HCT116 (cell line): ENCODE measurements around the gene SUGP2. TPM values are rescaled to one million over a fixed set of nuclear protein-coding genes. Genes with fewer than 3 reads are reported as not detected.
"Not testable (repeated sequence)": the region's sequence is repeated elsewhere in the genome, so short reads cannot be mapped to it uniquely, and the experiment has no call there.

Experiments used
- ATAC-seq: fragments of 200-7000 bp; cut with Tn5 transposase; 2 replicates; pipeline ENCODE4 v1.9.1; 2020; ENCODE audit warnings: mild to moderate bottlenecking, moderate library complexity
- BruUV-seq: library from RNA; stranded (reverse); fragments of 400-500 nt; replicated peaks from 2 replicates; lab custom pipeline; 2021; lab: Mats Ljungman, UMichigan
- CTCF ChIA-PET: fragments of 300-600 bp; sonication (Branson Sonifier 250); formaldehyde crosslinking; loops from one replicate; lab custom pipeline; 2021; ENCODE audit warnings: antibody characterized with exemption; lab: Charles Lee
- POLR2A ChIA-PET: fragments of 300-600, 350-600 bp; sonication (Branson Sonifier 250); formaldehyde crosslinking; loops from one replicate; lab custom pipeline; 2021; ENCODE audit warnings: antibody characterized with exemption; lab: Charles Lee
- RAD21 ChIA-PET, 2 experiments: fragments of 300-600 bp; sonication (Branson Sonifier 250); formaldehyde crosslinking; loops; one replicate each; lab custom pipeline; 2023; ENCODE audit warnings: low total read pairs in 2 of 2; ENCODE audit not compliant: uncharacterized antibody in 2 of 2, unreplicated experiment in 2 of 2, low non-redundant PET in 1 of 2; lab: Charles Lee
- DNase-seq: peaks from one replicate; pipeline ENCODE4 v3.0.0-alpha.2; 2010; ENCODE audit warnings: low read depth, low spot score
- H2AFZ ChIP-seq: fragments of 200-600 bp; shearing (Covaris generic), sonication (generic); 2 replicates; pipeline ENCODE4 v1.6.1; 2017; ENCODE audit warnings: low read depth, mixed run types, mixed read lengths, antibody characterized with exemption, low read length; ENCODE audit not compliant: poor library complexity, severe bottlenecking
- H3K27ac ChIP-seq: 2 replicates; pipeline ENCODE4 v1.5.1; 2012; ENCODE audit warnings: low read depth, low read length
- H3K27me3 ChIP-seq: fragments of 200-600 bp; sonication (generic); 2 replicates; pipeline ENCODE4 v1.6.1; 2016; ENCODE audit warnings: mixed run types, low read length, mixed read lengths; ENCODE audit not compliant: insufficient read depth
- H3K36me3 ChIP-seq, 2 experiments: fragments of 200-500 bp in 1 of 2; fragments of 200-600 bp in 1 of 2; sonication (Bioruptor generic) in 1 of 2; sonication (generic) in 1 of 2; 2 replicates each; pipeline versions ENCODE4 v1.5.1 to v1.6.1; 2014 to 2016; ENCODE audit warnings: low read length in 2 of 2, inconsistent platforms in 1 of 2, mixed read lengths in 1 of 2, mixed run types in 1 of 2; ENCODE audit not compliant: insufficient read depth in 2 of 2, control insufficient read depth in 1 of 2
- H3K4me1 ChIP-seq, 2 experiments: fragments of 200-600 bp in 1 of 2; sonication (generic) in 1 of 2; 2 replicates each; pipeline versions ENCODE4 v1.5.1 to v1.6.1; 2012 to 2017; ENCODE audit warnings: low read length in 2 of 2, inconsistent platforms in 1 of 2, mild to moderate bottlenecking in 1 of 2, mixed read lengths in 1 of 2, mixed run types in 1 of 2, moderate library complexity in 1 of 2; ENCODE audit not compliant: insufficient read depth in 2 of 2, control insufficient read depth in 1 of 2
- H3K4me2 ChIP-seq: fragments of 200-600 bp; sonication (generic); 2 replicates; pipeline ENCODE4 v1.6.1; 2017; ENCODE audit warnings: mixed run types, low read length, mixed read lengths
- H3K4me3 ChIP-seq, 2 experiments: fragments of 200-600 bp in 1 of 2; sonication (generic) in 1 of 2; replicated peaks in 1 of 2; 2 replicates each; pipeline ENCODE4 v1.5.1; 2011 to 2016; ENCODE audit warnings: low read length in 2 of 2, control low read depth in 1 of 2, low read depth in 1 of 2, mild to moderate bottlenecking in 1 of 2, mixed read lengths in 1 of 2, mixed run types in 1 of 2
- H3K79me2 ChIP-seq: fragments of 200-600 bp; sonication (generic); 2 replicates; pipeline ENCODE4 v1.6.1; 2017; ENCODE audit warnings: mild to moderate bottlenecking, mixed run types, low read length, moderate library complexity, mixed read lengths; ENCODE audit not compliant: insufficient read depth
- H3K9ac ChIP-seq: fragments of 200-600 bp; sonication (generic); 2 replicates; pipeline ENCODE4 v1.6.1; 2016; ENCODE audit warnings: low read length, mixed read lengths
- H3K9me2 ChIP-seq: fragments of 200-600 bp; sonication (generic), shearing (Covaris generic); 2 replicates; pipeline ENCODE4 v1.6.1; 2017; ENCODE audit warnings: mixed run types, mild to moderate bottlenecking, moderate library complexity; ENCODE audit not compliant: insufficient read depth
- H3K9me3 ChIP-seq, 2 experiments: fragments of 200-500 bp in 1 of 2; fragments of 200-600 bp in 1 of 2; sonication (Bioruptor generic) in 1 of 2; sonication (generic) in 1 of 2; 2 replicates each; pipeline ENCODE4 v1.6.1; 2014 to 2017; ENCODE audit warnings: low read length in 2 of 2, mixed read lengths in 2 of 2, inconsistent platforms in 1 of 2, low read depth in 1 of 2, mild to moderate bottlenecking in 1 of 2, mixed run types in 1 of 2, moderate library complexity in 1 of 2; ENCODE audit not compliant: control insufficient read depth in 1 of 2, insufficient read depth in 1 of 2
- H4K20me1 ChIP-seq: fragments of 200-600 bp; sonication (generic), shearing (Covaris generic); 2 replicates; pipeline ENCODE4 v1.6.1; 2017; ENCODE audit warnings: mixed run types, mild to moderate bottlenecking, moderate library complexity; ENCODE audit not compliant: insufficient read depth
- POLR2AphosphoS5 ChIP-seq: IDR thresholded peaks from 2 replicates; pipeline ENCODE4 v1.6.1; 2011; ENCODE audit warnings: mild to moderate bottlenecking, low read depth, low read length, moderate library complexity
- RAD21 ChIP-seq: IDR thresholded peaks from 2 replicates; pipeline ENCODE4 v1.6.1; 2012; ENCODE audit warnings: low read depth, mild to moderate bottlenecking
- SIN3A ChIP-seq: IDR thresholded peaks from 2 replicates; pipeline ENCODE4 v1.6.1; 2012; ENCODE audit warnings: low read depth
- ZBTB33 ChIP-seq: IDR thresholded peaks from 2 replicates; pipeline ENCODE4 v1.6.1; 2011; ENCODE audit warnings: mild to moderate bottlenecking, low read length, moderate library complexity; ENCODE audit not compliant: insufficient replicate concordance; ENCODE audit errors: extremely low read depth
- intact Hi-C: fragments of 100-400 bp; cut with micrococcal nuclease; formaldehyde crosslinking; loops from 2 replicates; pipeline ENCODE4 v1.10.0; 2022
- total RNA-seq: library from RNA; stranded (reverse); gene quantifications from one replicate; pipeline ENCODE4 v1.2.1, GENCODE V29; 2021; ENCODE audit not compliant: unreplicated experiment
- TF ChIP-seq, protein P1 (sequence below), 3 experiments: fragments of 200-600 bp in 1 of 3; sonication (generic) in 1 of 3; IDR thresholded peaks in 2 of 3; conservative IDR thresholded peaks in 1 of 3; 2 replicates each; pipeline ENCODE4 v1.5.1; 2012 to 2017; ENCODE audit warnings: low read depth in 2 of 3, low read length in 2 of 3, antibody characterized with exemption in 1 of 3, borderline replicate concordance in 1 of 3, control low read depth in 1 of 3, mild to moderate bottlenecking in 1 of 3, mixed read lengths in 1 of 3, mixed run types in 1 of 3, moderate library complexity in 1 of 3; ENCODE audit not compliant: insufficient read depth in 1 of 3

The SUGP2 gene
- total RNA-seq, 1 experiment from 2014 or later, result 82.4 TPM

DNA sequence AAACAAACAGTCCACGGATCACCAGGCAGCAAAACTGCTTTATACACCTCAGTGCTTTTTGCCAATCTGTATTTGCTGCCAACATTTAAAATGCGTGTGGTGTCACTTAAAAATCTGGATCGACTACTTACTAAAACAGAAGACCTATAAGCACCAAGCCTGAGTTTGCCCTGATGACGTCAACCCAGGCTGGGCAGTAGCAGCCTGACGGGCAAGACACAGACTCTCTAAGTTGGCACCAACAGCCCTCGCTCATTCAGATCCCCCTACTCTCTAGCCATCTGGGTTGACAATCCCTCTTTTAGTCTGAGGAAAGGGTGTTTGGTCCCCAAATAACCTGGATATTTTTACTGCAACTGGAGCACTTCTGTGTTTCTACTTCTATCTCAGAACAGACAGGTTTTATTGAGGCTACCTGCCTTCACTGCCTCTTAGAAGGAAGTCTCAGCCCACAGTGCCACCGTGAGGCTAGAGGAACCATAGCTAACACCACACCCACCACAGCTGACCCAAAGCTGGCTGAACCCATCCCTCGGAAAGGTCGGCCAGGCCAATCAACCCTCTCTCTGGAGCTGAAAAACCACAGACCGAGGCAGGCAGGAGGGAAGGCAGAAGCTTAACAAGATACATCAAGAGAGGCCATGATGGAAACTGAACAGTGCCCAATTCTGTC lies 6.9 kb downstream of the SUGP2 start:
- ATAC-seq, result peak; percentile 72; the same call in 1 of the 2 replicates
- BruUV-seq, result no TSS peak
- DNase-seq, result no peak
- H3K9me3 ChIP-seq, result no peaks in the 10 kb centered on the region
- intact Hi-C loops, result no loop called here
- no peaks in the 10 kb centered on the region for H3K27me3 ChIP-seq
- H3K79me2 ChIP-seq, result peaks cover 88% of the 10 kb centered on the region
- peaks cover 0 to under 1% of the 10 kb centered on the region in 2 experiments; a peak in 1 of 4 replicates for H3K4me1 ChIP-seq
- ChIA-PET CTCF (no interaction called here), RAD21 (interaction anchor here in 1 of 2 experiments (0.6 kb wide), 1 partner anchor 109 kb away, joined by 3 read pairs; no protein-coding TSS in a partner anchor), POLR2A (no interaction called here)
- no peak overlapping the region for H3K9ac ChIP-seq
- peaks cover 54 to 79% of the 10 kb centered on the region in 2 experiments for H3K36me3 ChIP-seq
- no peak overlapping the region for H3K27ac ChIP-seq
- TF ChIP-seq, protein P1, sequence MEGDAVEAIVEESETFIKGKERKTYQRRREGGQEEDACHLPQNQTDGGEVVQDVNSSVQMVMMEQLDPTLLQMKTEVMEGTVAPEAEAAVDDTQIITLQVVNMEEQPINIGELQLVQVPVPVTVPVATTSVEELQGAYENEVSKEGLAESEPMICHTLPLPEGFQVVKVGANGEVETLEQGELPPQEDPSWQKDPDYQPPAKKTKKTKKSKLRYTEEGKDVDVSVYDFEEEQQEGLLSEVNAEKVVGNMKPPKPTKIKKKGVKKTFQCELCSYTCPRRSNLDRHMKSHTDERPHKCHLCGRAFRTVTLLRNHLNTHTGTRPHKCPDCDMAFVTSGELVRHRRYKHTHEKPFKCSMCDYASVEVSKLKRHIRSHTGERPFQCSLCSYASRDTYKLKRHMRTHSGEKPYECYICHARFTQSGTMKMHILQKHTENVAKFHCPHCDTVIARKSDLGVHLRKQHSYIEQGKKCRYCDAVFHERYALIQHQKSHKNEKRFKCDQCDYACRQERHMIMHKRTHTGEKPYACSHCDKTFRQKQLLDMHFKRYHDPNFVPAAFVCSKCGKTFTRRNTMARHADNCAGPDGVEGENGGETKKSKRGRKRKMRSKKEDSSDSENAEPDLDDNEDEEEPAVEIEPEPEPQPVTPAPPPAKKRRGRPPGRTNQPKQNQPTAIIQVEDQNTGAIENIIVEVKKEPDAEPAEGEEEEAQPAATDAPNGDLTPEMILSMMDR (IDR thresholded peaks at IDR 0.05 in 2 of 3, conservative IDR thresholded peaks at IDR 0.05 in 1 of 3; ENCODE audit: borderline replicate concordance in 1 of 3, insufficient read depth in 1 of 3, low read depth in 2 of 3, low read length in 2 of 3), result peak in 2 of 3 experiments; percentile 12 to 18; a peak in 1 of 6 replicates
- TF ChIP-seq RAD21, result no peak
- H3K4me2 ChIP-seq, result no peak overlapping the region
- peaks cover 8% of the 10 kb centered on the region; the same call in 1 of the 2 replicates for H4K20me1 ChIP-seq
- no peak overlapping the region for H2AFZ ChIP-seq
- H3K4me3 ChIP-seq, result no peak overlapping the region
- no peaks in the 10 kb centered on the region for H3K9me2 ChIP-seq

DNA sequence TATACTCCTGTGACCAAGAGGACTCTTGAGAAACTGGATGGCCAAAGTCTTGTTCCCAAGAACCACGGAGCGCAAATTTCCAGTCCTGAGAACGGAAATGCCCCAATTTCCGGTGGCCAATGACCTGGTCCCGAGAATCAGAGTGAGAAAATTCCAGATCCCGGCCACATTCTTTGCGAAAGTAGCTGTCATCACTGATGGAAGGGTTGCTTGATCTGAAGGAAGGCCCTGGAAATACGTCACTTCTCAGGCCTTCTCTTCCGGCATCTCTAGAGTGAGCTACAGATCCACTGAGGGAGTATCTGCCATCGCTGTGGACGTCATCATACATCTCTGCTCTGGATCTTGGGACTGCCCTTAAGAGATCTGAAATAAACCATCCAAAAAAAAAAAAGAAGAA lies 7.5 kb downstream of the SUGP2 start:
- CTCF ChIA-PET, result no interaction called here
- BruUV-seq, result no TSS peak
- RAD21 ChIA-PET, result no interaction called here
- H3K4me2 ChIP-seq, result no peak overlapping the region
- H3K9me2 ChIP-seq, result no peaks in the 10 kb centered on the region
- H3K79me2 ChIP-seq, result peaks cover 88% of the 10 kb centered on the region
- no peak overlapping the region for H3K27ac ChIP-seq
- H3K4me3 ChIP-seq, result no peak overlapping the region
- POLR2A ChIA-PET, result no interaction called here
- peaks cover 8% of the 10 kb centered on the region; the same call in 1 of the 2 replicates for H4K20me1 ChIP-seq
- H3K27me3 ChIP-seq, result no peaks in the 10 kb centered on the region
- H2AFZ ChIP-seq, result no peak overlapping the region
- DNase-seq (no peak), ATAC-seq (no peak)
- TF ChIP-seq SIN3A (no peak), ZBTB33 (no peak), POLR2AphosphoS5 (no peak)
- peaks cover 54 to 80% of the 10 kb centered on the region in 2 experiments for H3K36me3 ChIP-seq
- H3K9ac ChIP-seq, result no peak overlapping the region
- no peaks in the 10 kb centered on the region for H3K4me1 ChIP-seq
- H3K9me3 ChIP-seq, result no peaks in the 10 kb centered on the region
- intact Hi-C loops, result no loop called here

DNA sequence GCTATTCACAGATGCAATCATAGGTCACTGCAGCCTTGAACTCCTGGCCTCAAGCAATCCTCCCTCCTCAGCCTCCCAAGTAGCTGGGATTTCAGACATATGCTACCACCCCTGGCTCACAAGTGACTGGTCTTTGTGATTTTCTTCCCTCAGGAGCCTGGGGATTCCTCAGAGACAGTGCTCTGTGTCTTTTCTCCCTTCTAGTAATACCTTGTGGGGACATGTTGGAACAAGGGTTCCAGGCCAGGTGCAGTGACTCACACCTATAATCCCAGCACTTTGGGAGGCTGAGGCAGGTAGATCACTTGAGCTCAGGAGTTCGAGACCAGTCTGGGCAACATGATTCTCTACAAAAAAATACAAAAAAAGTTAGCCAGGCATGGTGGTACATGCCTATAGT lies 9.9 kb downstream of the SUGP2 start:
- H3K9ac ChIP-seq, BruUV-seq, H3K4me2 ChIP-seq, DNase-seq, H3K9me2 ChIP-seq, intact Hi-C loops, H3K27me3 ChIP-seq, ATAC-seq, H3K4me1 ChIP-seq, H2AFZ ChIP-seq, H3K27ac ChIP-seq, RAD21 ChIA-PET, H3K9me3 ChIP-seq, CTCF ChIA-PET, H3K4me3 ChIP-seq, POLR2A ChIA-PET: not testable (repeated sequence)
- H3K79me2 ChIP-seq, result peaks cover 94% of the 10 kb centered on the region
- peaks cover 52 to 76% of the 10 kb centered on the region in 2 experiments for H3K36me3 ChIP-seq
- peaks cover 12% of the 10 kb centered on the region; the same call in 1 of the 2 replicates for H4K20me1 ChIP-seq
